Retinal pigment epithelial cell (primary cell): ENCODE measurements around the gene CHST13.

Source experiments
- DNase-seq: peaks from one replicate; pipeline ENCODE4 v3.0.0-alpha.2; 2010; ENCODE audit warnings: low read depth
- H3K4me3 ChIP-seq: 2 replicates; pipeline ENCODE4 v1.5.1; 2011; ENCODE audit warnings: mild to moderate bottlenecking, low read length, control low read depth, moderate library complexity
- CTCF ChIP-seq: conservative IDR thresholded peaks from 2 replicates; pipeline ENCODE4 v1.5.1; 2011; ENCODE audit warnings: low read depth, low read length, control low read depth, inconsistent platforms

Gene CHST13

GRCh38 chr3:126542340-126543241 lies 18.6 kb downstream of the CHST13 start:
- no peak for DNase-seq
- no peak for TF ChIP-seq CTCF
- no peak overlapping the region for H3K4me3 ChIP-seq

- no peak overlapping the region for H3K4me3 ChIP-seq
- DNase-seq, result no peak
- TF ChIP-seq CTCF, result no peak
These were observed 19.6 kb downstream of the CHST13 start for GRCh38 chr3:126543457-126544061.

- no peak overlapping the region for H3K4me3 ChIP-seq
- DNase-seq, result no peak
- no peak for TF ChIP-seq CTCF
These were observed 20.8 kb downstream of the CHST13 start for GRCh38 chr3:126544596-126545281.

- no peak overlapping the region for H3K4me3 ChIP-seq
- DNase-seq, result no peak
- no peak for TF ChIP-seq CTCF
These were observed 21.6 kb downstream of the CHST13 start for GRCh38 chr3:126545544-126545943.

GRCh38 chr3:126546013-126546412 lies 22.1 kb downstream of the CHST13 start:
- H3K4me3 ChIP-seq, result no peak overlapping the region
- no peak for TF ChIP-seq CTCF
- no peak for DNase-seq

- DNase-seq, result no peak
- H3K4me3 ChIP-seq, result no peak overlapping the region
These were observed 22.7 kb downstream of the CHST13 start for GRCh38 chr3:126546549-126547239.

More at GRCh38 chr3:126546549-126547239, 22.7 kb downstream of the CHST13 start:
- TF ChIP-seq CTCF, result no peak
